Measurements from ENCODE around the gene SGPP2.

Gene SGPP2

DNA sequence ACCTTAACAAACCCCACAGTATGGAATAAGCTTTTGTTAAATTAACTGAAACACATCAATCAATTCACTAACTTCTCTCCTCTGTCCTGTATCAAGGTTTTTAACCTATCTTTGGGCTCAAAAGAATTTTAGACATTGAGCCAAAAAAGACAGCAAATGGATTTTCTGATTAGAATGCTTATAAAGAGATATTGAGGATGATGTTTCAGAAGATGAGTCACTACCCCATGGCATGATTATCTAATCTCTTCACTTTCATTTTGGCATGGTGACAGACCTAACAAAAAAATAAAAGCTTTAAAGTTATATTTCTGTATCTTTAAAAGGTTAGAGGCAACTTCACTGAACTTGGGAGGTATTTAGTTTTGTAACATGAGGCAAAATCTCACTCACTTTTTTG is 55.5 kb downstream of the SGPP2 start:
- no peaks in the 10 kb centered on the region for H3K27me3 ChIP-seq
- H3K4me1 ChIP-seq, result peaks cover 0 to 8% (median 0%) of the 10 kb centered on the region in 10 experiments; a peak in 1 of 20 replicates
- H3K4me3 ChIP-seq, result no peak overlapping the region
- H3K36me3 ChIP-seq, result no peaks in the 10 kb centered on the region
- H3K27ac ChIP-seq, result no peak overlapping the region
- H3K9me3 ChIP-seq (replicated peaks in 1 of 11), result no peaks in the 10 kb centered on the region
- no peak overlapping the region for H3K9ac ChIP-seq
- TF ChIP-seq Cebpa-rat (IDR thresholded peaks at IDR 0.05), result no peak
- H4K20me1 ChIP-seq, result no peaks in the 10 kb centered on the region
- H3K4me2 ChIP-seq, result peak overlapping the region in 2 of 11 experiments; percentile 6 to 8; a peak in 2 of 22 replicates

DNA sequence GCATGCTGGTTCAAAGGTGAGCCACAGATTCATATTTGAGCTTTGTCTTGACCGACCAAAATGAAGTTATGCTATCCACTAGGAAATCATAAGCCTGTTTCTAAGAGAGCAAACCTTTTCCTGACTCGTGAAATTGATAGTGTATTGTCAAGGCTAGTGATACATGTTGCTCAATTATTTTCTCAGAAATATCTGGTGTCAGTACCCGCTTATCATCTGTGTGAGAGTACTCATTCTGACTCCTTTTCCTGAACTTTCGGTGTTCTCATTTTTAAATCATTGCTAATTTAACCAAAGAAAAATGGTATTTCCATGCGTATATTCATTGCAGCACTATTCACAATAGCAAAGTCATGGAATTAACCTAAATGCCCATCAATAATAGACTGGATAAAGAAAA is 56.2 kb downstream of the SGPP2 start:
- no peak overlapping the region for H3K9ac ChIP-seq
- no peaks in the 10 kb centered on the region for H4K20me1 ChIP-seq
- peak overlapping the region in 2 of 11 experiments; percentile 6 to 8; a peak in 2 of 22 replicates for H3K4me2 ChIP-seq
- H3K4me1 ChIP-seq, result peaks cover 0 to 8% (median 0%) of the 10 kb centered on the region in 10 experiments; a peak in 1 of 20 replicates
- no peak overlapping the region for H3K27ac ChIP-seq
- no peaks in the 10 kb centered on the region for H3K9me3 ChIP-seq (replicated peaks in 1 of 11)
- no peaks in the 10 kb centered on the region for H3K36me3 ChIP-seq
- H3K4me3 ChIP-seq, result no peak overlapping the region
- TF ChIP-seq Cebpa-rat (IDR thresholded peaks at IDR 0.05), result no peak
- no peaks in the 10 kb centered on the region for H3K27me3 ChIP-seq

DNA sequence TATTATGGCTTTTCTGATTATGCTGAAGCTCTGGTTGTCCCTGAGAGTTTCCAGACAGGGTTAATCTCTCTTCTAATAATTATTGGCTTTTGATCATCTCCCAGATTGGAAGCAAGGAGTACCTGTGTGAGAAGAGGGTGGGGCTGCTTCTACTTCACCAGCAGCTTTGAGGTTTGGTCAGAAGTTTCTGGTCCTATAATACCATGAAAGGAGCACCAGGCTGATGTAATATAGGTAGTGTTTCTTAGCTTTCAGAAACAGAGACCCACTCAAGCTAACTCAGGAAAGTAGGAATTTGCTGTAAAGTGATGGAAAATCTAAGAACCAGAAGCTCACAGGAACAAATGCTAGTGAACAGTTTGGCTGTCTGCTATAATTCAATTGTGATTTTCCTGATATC is 57.6 kb downstream of the SGPP2 start:
- Histone ChIP-seq H3K36me3 (no peaks in the 10 kb centered on the region), H3K27me3 (no peaks in the 10 kb centered on the region)

DNA sequence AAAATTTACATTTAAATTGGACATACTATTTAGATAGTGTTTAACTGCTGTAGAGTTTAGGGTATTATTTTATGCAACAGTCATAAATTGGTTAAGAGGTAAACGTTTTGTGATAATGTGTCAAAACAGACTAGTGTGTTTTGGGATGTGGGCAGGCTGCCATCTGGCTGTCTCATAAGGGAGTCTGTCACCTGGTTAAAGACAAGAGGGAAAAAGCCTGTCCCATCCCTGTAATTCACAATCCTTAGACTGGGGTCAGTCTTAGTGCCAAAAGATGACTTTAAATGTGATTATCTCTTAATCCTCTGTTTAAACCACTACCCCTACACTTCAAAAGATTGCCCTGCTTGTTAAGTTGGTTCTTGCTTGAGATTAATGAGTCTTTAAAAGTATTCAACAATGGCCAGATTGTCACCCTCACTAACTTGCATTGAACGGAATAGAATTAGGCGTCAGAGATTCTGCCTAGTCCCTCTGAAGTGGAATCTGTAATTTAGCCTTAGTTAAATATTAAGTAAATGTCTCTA is 59.2 kb downstream of the SGPP2 start:
- Histone ChIP-seq H3K27me3 (no peaks in the 10 kb centered on the region), H3K4me1 (peaks cover 0 to 8% (median 0%) of the 10 kb centered on the region in 10 experiments; a peak in 1 of 20 replicates), H3K27ac (no peak overlapping the region), H3K9me3 (replicated peaks in 1 of 11) (no peaks in the 10 kb centered on the region), H3K4me2 (no peak overlapping the region), H3K36me3 (no peaks in the 10 kb centered on the region), H3K9ac (no peak overlapping the region), H4K20me1 (no peaks in the 10 kb centered on the region), H3K4me3 (no peak overlapping the region)
- TF ChIP-seq Cebpa-rat (IDR thresholded peaks at IDR 0.05), result no peak

More for the DNA sequence above, 57.6 kb downstream of the SGPP2 start:
- Histone ChIP-seq H3K4me3 (no peak overlapping the region), H3K9me3 (replicated peaks in 1 of 11) (no peaks in the 10 kb centered on the region), H4K20me1 (no peaks in the 10 kb centered on the region), H3K4me1 (peaks cover 0 to 8% (median 0%) of the 10 kb centered on the region in 10 experiments; a peak in 1 of 20 replicates), H3K4me2 (no peak overlapping the region), H3K9ac (no peak overlapping the region), H3K27ac (no peak overlapping the region)
- no peak for TF ChIP-seq Cebpa-rat (IDR thresholded peaks at IDR 0.05)

DNA sequence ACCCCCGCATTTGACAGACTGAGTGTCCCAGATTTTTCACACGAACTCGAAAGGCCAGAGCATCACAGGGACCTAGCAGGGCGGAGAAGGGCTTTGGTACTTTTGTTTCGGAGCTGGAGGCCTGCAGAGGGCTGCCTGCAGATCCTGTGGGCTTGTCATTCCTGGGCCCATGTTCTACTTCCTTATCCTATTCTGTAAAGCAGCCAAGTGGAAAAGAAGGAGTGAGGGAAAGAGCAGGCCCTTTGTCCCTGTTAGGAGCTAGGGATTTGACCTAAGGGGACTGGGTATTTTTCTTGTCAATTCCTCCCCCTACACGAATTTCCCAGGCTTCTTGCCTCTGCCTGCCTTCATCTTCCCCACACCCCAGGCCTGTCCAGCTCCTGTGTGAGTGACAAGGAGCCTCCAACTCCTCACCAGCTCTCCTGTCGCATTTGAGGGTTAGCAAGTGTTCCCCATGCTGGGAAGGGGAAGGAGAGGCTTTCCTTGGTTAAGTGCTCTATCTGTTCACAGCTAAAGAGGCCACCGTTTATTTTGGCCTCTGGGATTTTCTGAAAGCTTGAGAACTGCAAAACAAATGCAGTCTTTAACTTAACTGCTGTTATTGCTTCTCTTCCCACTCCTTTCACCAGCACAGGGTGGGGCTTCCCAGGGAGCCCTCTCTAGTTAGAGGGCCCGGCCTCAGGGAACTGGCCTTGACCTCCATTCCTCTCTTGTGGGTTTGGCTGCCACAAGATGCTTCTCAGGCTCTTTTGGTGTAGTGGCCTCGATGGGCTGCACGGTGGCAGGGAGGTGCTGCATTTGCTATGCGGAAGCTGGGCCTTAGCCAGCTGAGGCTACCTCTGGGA is 61.2 kb downstream of the SGPP2 start:
- no peaks in the 10 kb centered on the region for H3K4me1 ChIP-seq

DNA sequence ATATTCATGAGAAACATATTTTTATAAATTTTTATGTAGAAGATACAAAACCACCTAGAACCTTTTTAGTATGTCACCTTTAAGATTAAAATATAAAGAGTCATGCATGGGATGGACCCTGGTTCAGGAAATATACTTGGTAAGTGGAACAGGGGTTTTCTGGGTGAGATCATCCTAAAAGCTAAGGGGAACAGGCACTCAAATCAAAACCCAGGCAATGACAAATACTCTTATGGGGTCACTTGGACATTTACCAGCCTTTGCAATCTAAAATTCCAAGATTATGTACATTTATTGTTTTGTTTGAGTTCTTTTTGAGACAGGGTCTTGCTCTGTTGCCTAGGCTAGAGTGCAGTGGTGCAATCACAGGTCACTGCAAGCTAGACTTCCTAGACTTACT is 65.8 kb downstream of the SGPP2 start:
- Histone ChIP-seq H3K9ac (no peak overlapping the region), H3K4me2 (no peak overlapping the region), H3K4me1 (no peaks in the 10 kb centered on the region), H3K27me3 (no peaks in the 10 kb centered on the region), H3K4me3 (no peak overlapping the region), H4K20me1 (no peaks in the 10 kb centered on the region), H3K27ac (no peak overlapping the region), H3K36me3 (no peaks in the 10 kb centered on the region), H3K9me3 (replicated peaks in 1 of 11) (peaks cover 20 to 26% (median 24%) of the 10 kb centered on the region in 11 experiments)
- no peak for TF ChIP-seq Cebpa-rat (IDR thresholded peaks at IDR 0.05)

More for the DNA sequence above, 61.2 kb downstream of the SGPP2 start:
- Histone ChIP-seq H3K36me3 (no peaks in the 10 kb centered on the region), H3K9ac (no peak overlapping the region), H3K4me2 (no peak overlapping the region), H3K27me3 (no peaks in the 10 kb centered on the region), H4K20me1 (no peaks in the 10 kb centered on the region), H3K9me3 (replicated peaks in 1 of 11) (no peaks in the 10 kb centered on the region; a peak in 1 of 22 replicates), H3K27ac (no peak overlapping the region), H3K4me3 (no peak overlapping the region)
- no peak for TF ChIP-seq Cebpa-rat (IDR thresholded peaks at IDR 0.05)

DNA sequence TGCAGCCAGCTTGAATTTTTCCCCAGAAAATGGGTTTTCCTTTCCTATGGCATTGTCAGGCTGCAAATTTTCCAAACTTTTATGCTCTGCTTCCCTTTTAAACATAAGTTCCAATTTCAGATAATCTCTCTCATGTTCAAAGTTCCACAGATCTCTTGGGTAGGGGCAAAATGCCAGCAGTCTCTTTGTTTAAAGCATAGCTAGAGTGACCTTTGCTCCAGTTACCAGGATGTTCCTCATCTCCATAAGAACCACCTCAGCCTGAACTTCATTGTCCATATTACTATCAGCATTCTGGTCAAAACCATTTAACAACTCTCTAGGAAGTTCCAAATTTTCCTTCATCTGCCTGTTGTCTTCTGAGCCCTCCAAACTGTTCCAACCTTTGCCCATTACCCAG is 68.3 kb downstream of the SGPP2 start:
- Histone ChIP-seq H3K9ac (no peak overlapping the region), H3K4me3 (no peak overlapping the region), H3K9me3 (replicated peaks in 1 of 11) (peaks cover 20 to 26% (median 24%) of the 10 kb centered on the region in 11 experiments), H3K4me1 (no peaks in the 10 kb centered on the region), H4K20me1 (no peaks in the 10 kb centered on the region), H3K27ac (no peak overlapping the region), H3K36me3 (no peaks in the 10 kb centered on the region), H3K4me2 (no peak overlapping the region), H3K27me3 (no peaks in the 10 kb centered on the region)
- no peak for TF ChIP-seq Cebpa-rat (IDR thresholded peaks at IDR 0.05)

DNA sequence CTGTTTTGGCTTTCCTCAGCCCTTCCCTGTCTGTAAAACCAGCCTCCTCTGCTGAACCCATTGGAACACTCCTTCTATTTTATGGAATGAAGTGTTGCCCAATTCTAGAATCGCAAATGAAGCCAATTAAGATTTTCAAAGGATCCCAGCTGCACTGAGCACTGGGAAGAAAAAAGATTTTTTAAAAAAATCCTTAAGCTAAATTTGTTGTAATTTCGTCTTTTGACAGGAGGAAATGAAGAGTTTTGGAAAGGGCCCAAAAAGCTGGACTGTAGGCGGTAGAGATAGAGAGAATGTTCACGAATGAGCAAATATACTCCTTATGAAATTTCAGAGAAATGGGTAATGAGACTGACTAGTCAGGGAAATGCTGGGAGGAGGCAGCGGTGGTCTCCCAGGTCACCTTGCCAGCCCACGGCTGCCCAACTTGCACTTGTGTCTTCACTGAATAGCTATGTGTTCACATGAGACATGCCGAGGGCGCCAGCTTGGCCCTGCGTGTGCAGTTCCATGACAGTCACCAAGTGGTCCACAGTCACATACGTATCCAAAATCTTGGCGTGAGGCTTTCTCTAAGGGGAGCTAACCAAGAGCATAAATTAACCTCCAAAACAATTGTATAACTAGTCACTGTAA is 69.9 kb downstream of the SGPP2 start:
- no peak overlapping the region for H3K4me2 ChIP-seq
- TF ChIP-seq Cebpa-rat (IDR thresholded peaks at IDR 0.05), result no peak
- no peaks in the 10 kb centered on the region for H3K27me3 ChIP-seq
- H3K4me1 ChIP-seq, result no peaks in the 10 kb centered on the region
- no peaks in the 10 kb centered on the region for H4K20me1 ChIP-seq
- H3K9me3 ChIP-seq (replicated peaks in 1 of 11), result peaks cover 20 to 26% (median 24%) of the 10 kb centered on the region in 11 experiments
- no peaks in the 10 kb centered on the region for H3K36me3 ChIP-seq
- no peak overlapping the region for H3K27ac ChIP-seq
- no peak overlapping the region for H3K9ac ChIP-seq
- no peak overlapping the region for H3K4me3 ChIP-seq

DNA sequence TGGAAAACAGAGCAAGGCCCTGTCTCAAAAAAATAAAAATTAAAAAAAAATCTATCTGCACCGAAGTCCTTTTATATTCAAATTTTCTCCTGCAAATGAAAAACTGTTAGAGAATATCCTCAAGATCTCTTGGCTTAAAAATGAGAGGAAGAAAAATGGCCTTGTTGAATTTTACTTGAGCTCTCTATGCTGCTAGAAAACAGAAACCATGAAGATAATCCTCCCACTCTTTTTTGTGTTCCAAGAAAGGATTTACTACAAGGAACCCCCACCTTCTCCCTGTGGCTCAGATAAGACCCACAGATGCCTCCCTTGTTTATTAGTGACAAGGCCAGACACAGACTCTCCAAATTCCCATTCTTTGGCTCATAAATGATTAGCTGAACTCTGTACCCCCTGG is 71.0 kb downstream of the SGPP2 start:
- H3K27ac ChIP-seq, result no peak overlapping the region

More for the DNA sequence above, 71.0 kb downstream of the SGPP2 start:
- no peaks in the 10 kb centered on the region for H3K27me3 ChIP-seq
- no peaks in the 10 kb centered on the region for H3K36me3 ChIP-seq
- no peak for TF ChIP-seq Cebpa-rat (IDR thresholded peaks at IDR 0.05)
- peaks cover 20 to 26% (median 24%) of the 10 kb centered on the region in 11 experiments for H3K9me3 ChIP-seq (replicated peaks in 1 of 11)
- no peak overlapping the region for H3K4me3 ChIP-seq
- H3K4me2 ChIP-seq, result no peak overlapping the region
- H4K20me1 ChIP-seq, result no peaks in the 10 kb centered on the region
- no peaks in the 10 kb centered on the region for H3K4me1 ChIP-seq
- no peak overlapping the region for H3K9ac ChIP-seq

Measured in BLaER1 treated with 17β-estradiol and CSF1 and Interleukin-3, amounts not matched to agents 10 nM and 100 nM (cell line).